GM18861 (cell line): Measurements from ENCODE around the gene ACTN4.
"Not testable (repeated sequence)": the region's sequence is repeated elsewhere in the genome, so short reads cannot be mapped to it uniquely, and the experiment has no call there.

ENCODE experiments used
- ATAC-seq: cut with Tn5 transposase; IDR thresholded peaks from one replicate; pipeline ENCODE4 v1.9.1; 2021; ENCODE audit not compliant: unreplicated experiment

The ACTN4 gene

GRCh38 chr19:38647368-38647965 lies at the start of gene ACTN4:
TSS of gene ACTN4 (plus strand) at chr19:38647649. CDS start at chr19:38647746, 97 bp downstream.
- peak; percentile 88 for ATAC-seq

GRCh38 chr19:38599722-38600121 lies 47.7 kb upstream of the ACTN4 start:
- ATAC-seq, result no peak

GRCh38 chr19:38602856-38603255 lies 44.6 kb upstream of the ACTN4 start:
- not testable (repeated sequence) for ATAC-seq

- ATAC-seq, result no peak
Observed at GRCh38 chr19:38606131-38606530, 41.3 kb upstream of the ACTN4 start.

- no peak for ATAC-seq
Observed at GRCh38 chr19:38614289-38614688, 33.2 kb upstream of the ACTN4 start.

- ATAC-seq, result no peak
Observed at GRCh38 chr19:38615007-38615581, 32.4 kb upstream of the ACTN4 start.

GRCh38 chr19:38616265-38616664 lies 31.2 kb upstream of the ACTN4 start:
- no peak for ATAC-seq

- ATAC-seq, result no peak
Observed at GRCh38 chr19:38617283-38617763, 30.1 kb upstream of the ACTN4 start.

GRCh38 chr19:38617764-38618589 lies 29.5 kb upstream of the ACTN4 start, which contains the start of gene MAP4K1:
TSS of gene MAP4K1 (minus strand) at chr19:38617953. CDS start at chr19:38617895, 58 bp downstream.
- ATAC-seq, result peak; percentile 48

- peak; percentile 58 for ATAC-seq
Observed at GRCh38 chr19:38618590-38619360, 28.7 kb upstream of the ACTN4 start, which contains the start of gene EIF3K. TSS of gene EIF3K (plus strand) at chr19:38619188. CDS start at chr19:38619269, 81 bp downstream.

GRCh38 chr19:38619361-38620174 lies 27.9 kb upstream of the ACTN4 start:
- no peak for ATAC-seq

- no peak for ATAC-seq
Observed at GRCh38 chr19:38624822-38625221, 22.6 kb upstream of the ACTN4 start.

- ATAC-seq, result no peak
Observed at GRCh38 chr19:38626401-38626800, 21.0 kb upstream of the ACTN4 start.

GRCh38 chr19:38629568-38629967 lies 17.9 kb upstream of the ACTN4 start:
- no peak for ATAC-seq

GRCh38 chr19:38631301-38631700 lies 16.1 kb upstream of the ACTN4 start:
- ATAC-seq, result not testable (repeated sequence)

GRCh38 chr19:38631811-38632475 lies 15.5 kb upstream of the ACTN4 start:
- ATAC-seq, result not testable (repeated sequence)

- ATAC-seq, result no peak
Observed at GRCh38 chr19:38632476-38633213, 14.8 kb upstream of the ACTN4 start.

GRCh38 chr19:38634757-38635482 lies 12.5 kb upstream of the ACTN4 start:
- no peak for ATAC-seq
